BE2C (cell line): ENCODE results near the gene NPTX2.

Source experiments
- DNase-seq: peaks from one replicate; pipeline ENCODE4 v3.0.0-alpha.2; 2020
- H3K27me3 ChIP-seq: fragments of 250-450 bp; sonication (Bioruptor Pico); 2 replicates; pipeline ENCODE4 v1.5.1; 2020; ENCODE audit warnings: mild to moderate bottlenecking
- H3K36me3 ChIP-seq: fragments of 250-450 bp; sonication (Bioruptor Pico); 2 replicates; pipeline ENCODE4 v1.5.1; 2020; ENCODE audit warnings: mild to moderate bottlenecking
- H3K4me1 ChIP-seq: fragments of 250-450 bp; sonication (Bioruptor Pico); 2 replicates; pipeline ENCODE4 v1.5.1; 2020
- H3K4me3 ChIP-seq: 2 replicates; pipeline ENCODE4 v1.5.1; 2011; ENCODE audit warnings: low read depth, low read length
- H3K9me3 ChIP-seq: fragments of 250-450 bp; sonication (Bioruptor Pico); 2 replicates; pipeline ENCODE4 v1.5.1; 2020
- TF ChIP-seq, protein P1 (sequence below): IDR thresholded peaks from 2 replicates; pipeline ENCODE4 v1.5.1; 2012; ENCODE audit warnings: mild to moderate bottlenecking, low read depth, low read length

The NPTX2 gene

DNA sequence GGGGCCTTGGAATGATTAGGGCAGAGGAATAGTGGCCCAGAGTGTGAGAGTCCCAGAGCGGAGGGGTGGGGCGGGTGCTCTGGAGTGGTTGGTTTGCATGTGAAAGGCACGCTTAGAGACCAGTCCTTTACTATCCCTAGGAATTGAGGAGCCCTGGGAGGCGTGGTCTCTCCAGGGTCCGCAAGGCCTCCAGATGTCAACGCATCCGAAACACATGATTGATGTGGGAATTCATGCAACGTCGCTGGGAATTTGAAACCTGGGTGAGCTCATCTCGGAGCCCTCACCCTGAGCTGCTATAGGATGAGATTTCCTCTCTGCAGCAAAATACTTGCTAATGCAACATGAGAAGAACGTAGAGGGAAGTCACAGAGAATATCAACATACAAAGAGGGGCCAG, 51.2 kb downstream of the NPTX2 start:
- Histone ChIP-seq H3K9me3 (no peaks in the 10 kb centered on the region), H3K4me3 (no peak overlapping the region), H3K27me3 (no peaks in the 10 kb centered on the region), H3K4me1 (no peaks in the 10 kb centered on the region), H3K36me3 (no peaks in the 10 kb centered on the region)
- TF ChIP-seq, protein P1, sequence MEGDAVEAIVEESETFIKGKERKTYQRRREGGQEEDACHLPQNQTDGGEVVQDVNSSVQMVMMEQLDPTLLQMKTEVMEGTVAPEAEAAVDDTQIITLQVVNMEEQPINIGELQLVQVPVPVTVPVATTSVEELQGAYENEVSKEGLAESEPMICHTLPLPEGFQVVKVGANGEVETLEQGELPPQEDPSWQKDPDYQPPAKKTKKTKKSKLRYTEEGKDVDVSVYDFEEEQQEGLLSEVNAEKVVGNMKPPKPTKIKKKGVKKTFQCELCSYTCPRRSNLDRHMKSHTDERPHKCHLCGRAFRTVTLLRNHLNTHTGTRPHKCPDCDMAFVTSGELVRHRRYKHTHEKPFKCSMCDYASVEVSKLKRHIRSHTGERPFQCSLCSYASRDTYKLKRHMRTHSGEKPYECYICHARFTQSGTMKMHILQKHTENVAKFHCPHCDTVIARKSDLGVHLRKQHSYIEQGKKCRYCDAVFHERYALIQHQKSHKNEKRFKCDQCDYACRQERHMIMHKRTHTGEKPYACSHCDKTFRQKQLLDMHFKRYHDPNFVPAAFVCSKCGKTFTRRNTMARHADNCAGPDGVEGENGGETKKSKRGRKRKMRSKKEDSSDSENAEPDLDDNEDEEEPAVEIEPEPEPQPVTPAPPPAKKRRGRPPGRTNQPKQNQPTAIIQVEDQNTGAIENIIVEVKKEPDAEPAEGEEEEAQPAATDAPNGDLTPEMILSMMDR: no peak
- DNase-seq: no peak

DNA sequence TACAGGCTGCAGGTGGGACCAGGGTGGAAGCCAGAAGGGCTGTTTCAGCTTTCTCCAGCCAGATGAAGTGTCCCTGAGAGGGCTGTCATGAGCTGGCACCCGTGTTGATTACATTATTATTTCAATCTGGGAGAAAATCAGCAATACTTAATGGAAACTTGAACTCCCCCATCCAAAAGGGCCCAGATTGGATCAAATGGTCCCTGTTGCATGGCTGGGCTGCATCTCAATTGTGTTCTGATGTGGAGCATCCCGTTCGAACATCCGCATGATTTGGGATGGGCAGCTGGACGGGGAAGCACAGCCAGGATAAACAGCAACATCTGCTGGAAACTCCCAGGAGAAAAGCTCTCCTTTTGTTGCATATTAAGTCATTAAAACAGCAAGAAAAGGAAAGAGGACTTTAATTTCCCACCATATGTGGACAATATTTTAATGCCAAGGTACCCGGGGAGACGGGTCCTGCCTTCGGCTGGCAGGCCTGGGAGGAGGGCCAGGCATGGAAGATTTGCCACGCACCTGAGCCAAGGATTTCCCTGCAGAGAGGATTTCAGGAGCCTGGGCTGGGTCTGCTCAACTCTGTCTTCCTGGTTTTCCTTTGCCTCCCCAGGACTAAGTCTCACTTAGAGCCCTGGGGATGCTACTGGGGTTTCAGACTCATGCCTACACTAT, 52.4 kb downstream of the NPTX2 start:
- H3K4me3 ChIP-seq: no peak overlapping the region
- DNase-seq: no peak
- no peaks in the 10 kb centered on the region for H3K9me3 ChIP-seq
- H3K36me3 ChIP-seq: no peaks in the 10 kb centered on the region
- H3K27me3 ChIP-seq: no peaks in the 10 kb centered on the region
- TF ChIP-seq, protein P1: no peak
- no peaks in the 10 kb centered on the region for H3K4me1 ChIP-seq

DNA sequence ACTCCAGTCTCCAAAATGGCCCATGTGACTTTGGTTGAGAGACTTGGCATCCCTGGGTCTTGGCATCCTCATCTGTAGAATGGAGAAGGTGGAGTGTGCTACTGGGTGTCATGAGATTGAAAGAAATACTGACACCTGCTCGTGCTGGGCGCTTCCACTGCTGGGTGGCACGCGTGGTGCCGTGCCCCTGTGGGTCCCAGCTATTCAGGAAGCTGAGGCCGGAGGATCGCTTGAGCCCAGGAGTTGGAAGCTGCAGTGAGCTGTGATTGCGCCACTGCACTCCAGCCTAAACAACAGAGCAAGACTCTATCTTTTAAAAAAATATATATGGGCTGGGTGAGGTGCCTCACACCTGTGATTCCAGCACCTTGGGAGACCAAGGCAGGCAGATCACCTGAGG, 53.1 kb downstream of the NPTX2 start:
- TF ChIP-seq, protein P1: no peak
- Histone ChIP-seq H3K4me1 (no peaks in the 10 kb centered on the region), H3K36me3 (no peaks in the 10 kb centered on the region), H3K9me3 (no peaks in the 10 kb centered on the region), H3K27me3 (no peaks in the 10 kb centered on the region), H3K4me3 (no peak overlapping the region)
- DNase-seq: no peak

DNA sequence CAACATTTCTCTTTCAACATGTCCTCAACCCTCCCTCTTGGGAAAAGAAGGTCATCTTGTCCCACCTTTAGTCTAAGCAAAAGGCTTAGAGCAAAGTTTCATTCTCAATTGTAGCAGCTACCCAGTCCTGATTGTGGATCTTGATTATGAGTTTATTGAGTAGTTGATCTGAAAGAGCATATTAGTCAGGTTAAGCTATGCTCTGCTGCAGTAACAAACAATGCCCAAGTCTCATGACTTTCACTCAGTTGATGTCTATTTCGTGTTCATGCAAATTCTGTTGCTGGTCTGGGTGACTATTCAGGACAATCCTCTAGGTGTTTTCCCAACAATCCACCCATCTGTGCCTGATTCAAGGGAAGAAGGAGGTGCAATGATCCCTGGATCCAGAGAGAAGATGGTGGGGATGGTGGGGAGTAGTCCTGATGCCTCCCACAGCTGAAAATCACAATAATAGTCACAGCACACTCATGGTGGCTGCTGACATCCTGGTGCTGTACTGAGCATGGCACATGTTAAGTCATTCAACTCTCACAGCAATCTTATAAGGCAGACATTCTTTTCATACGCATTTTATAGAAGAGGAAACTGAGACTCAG, 54.7 kb downstream of the NPTX2 start:
- H3K4me1 ChIP-seq: no peaks in the 10 kb centered on the region
- no peak overlapping the region for H3K4me3 ChIP-seq
- TF ChIP-seq, protein P1: no peak
- H3K36me3 ChIP-seq: no peaks in the 10 kb centered on the region
- no peaks in the 10 kb centered on the region for H3K9me3 ChIP-seq
- H3K27me3 ChIP-seq: no peaks in the 10 kb centered on the region
- DNase-seq: no peak

DNA sequence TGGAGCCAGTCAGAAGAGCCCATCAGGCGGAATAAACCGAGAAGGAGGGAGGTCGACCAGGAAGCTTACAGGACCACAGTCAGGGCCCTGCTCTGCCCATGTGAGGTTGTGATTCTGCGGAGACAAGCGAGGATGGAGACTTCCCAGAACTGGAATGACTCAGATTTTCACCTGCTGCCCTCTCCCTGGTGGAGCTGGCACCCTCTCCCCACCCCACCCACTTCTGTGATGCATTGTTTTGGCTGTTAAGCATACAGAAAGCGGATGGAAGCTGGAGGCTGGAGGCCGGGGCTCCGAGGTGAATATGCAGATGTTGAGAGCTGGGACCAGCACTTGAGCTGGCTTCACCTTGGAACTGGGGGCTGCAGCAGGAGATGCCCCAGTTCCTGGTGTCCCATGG, 57.4 kb downstream of the NPTX2 start:
- Histone ChIP-seq H3K27me3 (no peaks in the 10 kb centered on the region), H3K4me1 (no peaks in the 10 kb centered on the region), H3K9me3 (no peaks in the 10 kb centered on the region), H3K4me3 (no peak overlapping the region), H3K36me3 (no peaks in the 10 kb centered on the region)
- TF ChIP-seq, protein P1: no peak
- DNase-seq: no peak

DNA sequence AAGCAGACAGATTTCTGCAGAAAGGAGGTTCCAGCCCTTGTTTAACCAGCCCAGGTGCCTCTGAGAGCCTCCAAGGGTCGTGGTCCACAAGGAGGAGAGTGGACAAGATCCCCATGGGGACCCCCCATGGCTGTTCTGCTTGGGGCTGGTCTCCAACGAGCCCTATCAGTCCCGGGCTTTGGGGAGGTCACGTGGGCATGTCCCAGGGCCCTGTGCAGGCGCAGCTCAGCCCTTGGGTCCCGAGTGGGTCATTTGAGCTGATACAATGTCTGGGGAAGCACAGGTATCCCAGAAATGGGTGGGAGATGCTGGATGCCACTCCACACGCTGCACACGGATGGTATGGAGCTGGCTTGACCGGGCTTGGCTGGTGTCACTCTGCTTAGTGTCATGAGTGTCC, 57.8 kb downstream of the NPTX2 start:
- no peaks in the 10 kb centered on the region for H3K9me3 ChIP-seq
- no peak overlapping the region for H3K4me3 ChIP-seq
- TF ChIP-seq, protein P1: no peak

More for the DNA sequence above, 57.8 kb downstream of the NPTX2 start:
- no peak for DNase-seq
- Histone ChIP-seq H3K36me3 (no peaks in the 10 kb centered on the region), H3K27me3 (no peaks in the 10 kb centered on the region), H3K4me1 (no peaks in the 10 kb centered on the region)
